IMR-90 (cell line): ENCODE measurements around the gene EGLN1.

Source experiments
- CHD1 ChIP-seq: IDR thresholded peaks from 2 replicates; pipeline ENCODE4 v1.6.1; 2012; ENCODE audit warnings: low read depth, low read length, improper control_type of control experiment
- CTCF ChIP-seq: conservative IDR thresholded peaks from 2 replicates; pipeline ENCODE4 v1.5.1; 2012; ENCODE audit warnings: mild to moderate bottlenecking, low read depth, low read length, improper control_type of control experiment
- MAFK ChIP-seq: IDR thresholded peaks from 2 replicates; pipeline ENCODE4 v1.6.1; 2012; ENCODE audit warnings: low read depth, low read length, improper control_type of control experiment
- POLR2A ChIP-seq: IDR thresholded peaks from 2 replicates; pipeline ENCODE4 v1.6.1; 2012; ENCODE audit warnings: mild to moderate bottlenecking, low read depth, low read length

- TF ChIP-seq POLR2A (no peak), CTCF (no peak), CHD1 (no peak), MAFK (no peak)
Measured at GRCh38 chr1:231417513-231417912, 4.6 kb downstream of the EGLN1 start.
